Measurements from ENCODE around the gene ELL2. TPM values are rescaled to one million over a fixed set of nuclear protein-coding genes. Genes with fewer than 3 reads are reported as not detected.

ELL2 gene
- total RNA-seq, 1 donor from 2014 or later = 21.6 TPM

- peaks cover 49% of the 10 kb centered on the region for H3K4me1 Mint-ChIP-seq (ENCODE audit: unreplicated experiment)
- H3K4me3 Mint-ChIP-seq (ENCODE audit: unreplicated experiment) = no peak overlapping the region
- H3K27ac Mint-ChIP-seq (ENCODE audit: unreplicated experiment) = no peak overlapping the region
- peaks cover 11% of the 10 kb centered on the region for H3K27me3 Mint-ChIP-seq (ENCODE audit: unreplicated experiment)
- DNase-seq (ENCODE audit: low spot score) = no peak
- H3K36me3 Mint-ChIP-seq (ENCODE audit: low read depth, unreplicated experiment) = peaks cover 8% of the 10 kb centered on the region
- no peaks in the 10 kb centered on the region for H3K9me3 Mint-ChIP-seq (ENCODE audit: unreplicated experiment)
- TF ChIP-seq, protein P1, sequence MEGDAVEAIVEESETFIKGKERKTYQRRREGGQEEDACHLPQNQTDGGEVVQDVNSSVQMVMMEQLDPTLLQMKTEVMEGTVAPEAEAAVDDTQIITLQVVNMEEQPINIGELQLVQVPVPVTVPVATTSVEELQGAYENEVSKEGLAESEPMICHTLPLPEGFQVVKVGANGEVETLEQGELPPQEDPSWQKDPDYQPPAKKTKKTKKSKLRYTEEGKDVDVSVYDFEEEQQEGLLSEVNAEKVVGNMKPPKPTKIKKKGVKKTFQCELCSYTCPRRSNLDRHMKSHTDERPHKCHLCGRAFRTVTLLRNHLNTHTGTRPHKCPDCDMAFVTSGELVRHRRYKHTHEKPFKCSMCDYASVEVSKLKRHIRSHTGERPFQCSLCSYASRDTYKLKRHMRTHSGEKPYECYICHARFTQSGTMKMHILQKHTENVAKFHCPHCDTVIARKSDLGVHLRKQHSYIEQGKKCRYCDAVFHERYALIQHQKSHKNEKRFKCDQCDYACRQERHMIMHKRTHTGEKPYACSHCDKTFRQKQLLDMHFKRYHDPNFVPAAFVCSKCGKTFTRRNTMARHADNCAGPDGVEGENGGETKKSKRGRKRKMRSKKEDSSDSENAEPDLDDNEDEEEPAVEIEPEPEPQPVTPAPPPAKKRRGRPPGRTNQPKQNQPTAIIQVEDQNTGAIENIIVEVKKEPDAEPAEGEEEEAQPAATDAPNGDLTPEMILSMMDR (IDR thresholded peaks at IDR 0.05; ENCODE audit: unreplicated experiment) = no peak
These were observed 3.2 kb downstream of the ELL2 start for GRCh38 chr5:95958310-95959014.

GRCh38 chr5:95957561-95958203 lies 4.0 kb downstream of the ELL2 start:
- H3K4me3 Mint-ChIP-seq (ENCODE audit: unreplicated experiment) = no peak overlapping the region
- no peak for DNase-seq (ENCODE audit: low spot score)
- H3K9me3 Mint-ChIP-seq (ENCODE audit: unreplicated experiment) = no peaks in the 10 kb centered on the region
- H3K36me3 Mint-ChIP-seq (ENCODE audit: low read depth, unreplicated experiment) = peaks cover 8% of the 10 kb centered on the region
- TF ChIP-seq, protein P1 (IDR thresholded peaks at IDR 0.05; ENCODE audit: unreplicated experiment) = no peak
- H3K4me1 Mint-ChIP-seq (ENCODE audit: unreplicated experiment) = peaks cover 49% of the 10 kb centered on the region
- peaks cover 11% of the 10 kb centered on the region for H3K27me3 Mint-ChIP-seq (ENCODE audit: unreplicated experiment)
- no peak overlapping the region for H3K27ac Mint-ChIP-seq (ENCODE audit: unreplicated experiment)

DNA sequence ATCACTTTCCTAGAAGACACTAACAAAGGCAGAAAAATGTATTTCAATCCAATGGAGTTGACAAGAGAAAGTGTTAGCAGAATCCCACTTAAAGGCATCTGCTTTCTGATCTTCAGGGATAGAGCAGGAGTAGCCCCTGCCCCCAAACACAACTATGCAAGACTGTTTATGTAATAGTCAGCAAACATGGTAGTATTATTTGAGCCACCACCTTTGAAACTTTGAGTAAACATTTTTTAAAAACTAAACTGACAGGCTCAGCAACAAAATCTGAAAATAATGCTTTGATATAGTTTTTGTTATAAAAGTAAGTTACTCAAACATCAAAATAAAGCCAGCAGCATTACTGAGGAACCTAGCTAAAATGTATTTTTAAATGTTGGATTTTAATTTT lies 4.8 kb downstream of the ELL2 start:
- Mint-ChIP-seq H3K27me3 (ENCODE audit: unreplicated experiment) (peaks cover 7% of the 10 kb centered on the region), H3K4me1 (ENCODE audit: unreplicated experiment) (peaks cover 41% of the 10 kb centered on the region), H3K4me3 (ENCODE audit: unreplicated experiment) (no peak overlapping the region), H3K27ac (ENCODE audit: unreplicated experiment) (no peak overlapping the region), H3K9me3 (ENCODE audit: unreplicated experiment) (no peaks in the 10 kb centered on the region), H3K36me3 (ENCODE audit: low read depth, unreplicated experiment) (peaks cover 8% of the 10 kb centered on the region)
- TF ChIP-seq, protein P1 (IDR thresholded peaks at IDR 0.05; ENCODE audit: unreplicated experiment) = no peak
- no peak for DNase-seq (ENCODE audit: low spot score)

GRCh38 chr5:95956021-95956899 lies 5.4 kb downstream of the ELL2 start:
- no peaks in the 10 kb centered on the region for H3K9me3 Mint-ChIP-seq (ENCODE audit: unreplicated experiment)
- no peak for DNase-seq (ENCODE audit: low spot score)
- H3K27ac Mint-ChIP-seq (ENCODE audit: unreplicated experiment) = no peak overlapping the region
- H3K4me1 Mint-ChIP-seq (ENCODE audit: unreplicated experiment) = peaks cover 39% of the 10 kb centered on the region
- peaks cover 8% of the 10 kb centered on the region for H3K36me3 Mint-ChIP-seq (ENCODE audit: low read depth, unreplicated experiment)
- no peak overlapping the region for H3K4me3 Mint-ChIP-seq (ENCODE audit: unreplicated experiment)
- peaks cover 6% of the 10 kb centered on the region for H3K27me3 Mint-ChIP-seq (ENCODE audit: unreplicated experiment)
- TF ChIP-seq, protein P1 (IDR thresholded peaks at IDR 0.05; ENCODE audit: unreplicated experiment) = no peak

Data from endothelial cell (in vitro differentiated cells).